ENCODE results near the gene PARVB. TPM values are rescaled to one million over a fixed set of nuclear protein-coding genes. Genes with fewer than 3 reads are reported as not detected.
A peak's percentile ranks its signal among the peaks of the same experiment; 100 is the strongest.

Gene PARVB
- total RNA-seq, 1 donor from 2014 or later = 4.4 TPM

GRCh38 chr22:44147821-44148574, 123.9 kb downstream of the PARVB start:
- Mint-ChIP-seq H3K4me1 (ENCODE audit: unreplicated experiment) (peaks cover 41% of the 10 kb centered on the region), H3K27me3 (ENCODE audit: unreplicated experiment) (peaks cover 5% of the 10 kb centered on the region), H3K27ac (ENCODE audit: unreplicated experiment) (peak overlapping the region; percentile 47)

GRCh38 chr22:44151676-44152075, 127.6 kb downstream of the PARVB start:
- no peak for TF ChIP-seq CTCF (IDR thresholded peaks at IDR 0.05)
- H3K4me1 Mint-ChIP-seq (ENCODE audit: unreplicated experiment) = peaks cover 30% of the 10 kb centered on the region
- peaks cover 5% of the 10 kb centered on the region for H3K27me3 Mint-ChIP-seq (ENCODE audit: unreplicated experiment)
- no peak for DNase-seq (ENCODE audit: extremely low spot score, unreplicated experiment)
- H3K4me3 Mint-ChIP-seq (ENCODE audit: unreplicated experiment) = no peak overlapping the region
- no peaks in the 10 kb centered on the region for H3K36me3 Mint-ChIP-seq (ENCODE audit: unreplicated experiment)
- no peak overlapping the region for H3K27ac Mint-ChIP-seq (ENCODE audit: unreplicated experiment)
- no peaks in the 10 kb centered on the region for H3K9me3 Mint-ChIP-seq (ENCODE audit: unreplicated experiment)

More at GRCh38 chr22:44147821-44148574, 123.9 kb downstream of the PARVB start:
- DNase-seq (ENCODE audit: extremely low spot score, unreplicated experiment) = no peak
- Mint-ChIP-seq H3K4me3 (ENCODE audit: unreplicated experiment) (peak overlapping the region; percentile 56), H3K36me3 (ENCODE audit: unreplicated experiment) (no peaks in the 10 kb centered on the region), H3K9me3 (ENCODE audit: unreplicated experiment) (no peaks in the 10 kb centered on the region)
- TF ChIP-seq CTCF (IDR thresholded peaks at IDR 0.05) = no peak

GRCh38 chr22:44153710-44154109, 129.6 kb downstream of the PARVB start:
- H3K27ac Mint-ChIP-seq (ENCODE audit: unreplicated experiment) = no peak overlapping the region
- no peak overlapping the region for H3K4me3 Mint-ChIP-seq (ENCODE audit: unreplicated experiment)
- H3K9me3 Mint-ChIP-seq (ENCODE audit: unreplicated experiment) = no peaks in the 10 kb centered on the region
- peaks cover 11% of the 10 kb centered on the region for H3K4me1 Mint-ChIP-seq (ENCODE audit: unreplicated experiment)
- no peaks in the 10 kb centered on the region for H3K36me3 Mint-ChIP-seq (ENCODE audit: unreplicated experiment)
- no peak for DNase-seq (ENCODE audit: extremely low spot score, unreplicated experiment)
- TF ChIP-seq CTCF (IDR thresholded peaks at IDR 0.05) = no peak
- H3K27me3 Mint-ChIP-seq (ENCODE audit: unreplicated experiment) = no peaks in the 10 kb centered on the region

- no peaks in the 10 kb centered on the region for H3K27me3 Mint-ChIP-seq (ENCODE audit: unreplicated experiment)
- no peak overlapping the region for H3K4me3 Mint-ChIP-seq (ENCODE audit: unreplicated experiment)
- no peak for TF ChIP-seq CTCF (IDR thresholded peaks at IDR 0.05)
- no peaks in the 10 kb centered on the region for H3K9me3 Mint-ChIP-seq (ENCODE audit: unreplicated experiment)
- no peaks in the 10 kb centered on the region for H3K36me3 Mint-ChIP-seq (ENCODE audit: unreplicated experiment)
- H3K4me1 Mint-ChIP-seq (ENCODE audit: unreplicated experiment) = peaks cover 8% of the 10 kb centered on the region
- DNase-seq (ENCODE audit: extremely low spot score, unreplicated experiment) = no peak
- H3K27ac Mint-ChIP-seq (ENCODE audit: unreplicated experiment) = no peak overlapping the region
These were observed 130.4 kb downstream of the PARVB start for GRCh38 chr22:44154436-44154942.

GRCh38 chr22:44155115-44155514, 131.0 kb downstream of the PARVB start:
- Mint-ChIP-seq H3K4me3 (ENCODE audit: unreplicated experiment) (no peak overlapping the region), H3K4me1 (ENCODE audit: unreplicated experiment) (peaks cover 8% of the 10 kb centered on the region), H3K9me3 (ENCODE audit: unreplicated experiment) (no peaks in the 10 kb centered on the region), H3K36me3 (ENCODE audit: unreplicated experiment) (no peaks in the 10 kb centered on the region), H3K27ac (ENCODE audit: unreplicated experiment) (no peak overlapping the region), H3K27me3 (ENCODE audit: unreplicated experiment) (no peaks in the 10 kb centered on the region)
- TF ChIP-seq CTCF (IDR thresholded peaks at IDR 0.05) = no peak
- no peak for DNase-seq (ENCODE audit: extremely low spot score, unreplicated experiment)
